ENCODE results near the gene UBE2D1. TPM values are rescaled to one million over a fixed set of nuclear protein-coding genes. Genes with fewer than 3 reads are reported as not detected.

UBE2D1 gene
- total RNA-seq, 5 donors from 2014 or later (not counting 1 experiment from before 2014, with no cell fraction given), result 9.4 to 12.2 (median 10.5) TPM

DNA sequence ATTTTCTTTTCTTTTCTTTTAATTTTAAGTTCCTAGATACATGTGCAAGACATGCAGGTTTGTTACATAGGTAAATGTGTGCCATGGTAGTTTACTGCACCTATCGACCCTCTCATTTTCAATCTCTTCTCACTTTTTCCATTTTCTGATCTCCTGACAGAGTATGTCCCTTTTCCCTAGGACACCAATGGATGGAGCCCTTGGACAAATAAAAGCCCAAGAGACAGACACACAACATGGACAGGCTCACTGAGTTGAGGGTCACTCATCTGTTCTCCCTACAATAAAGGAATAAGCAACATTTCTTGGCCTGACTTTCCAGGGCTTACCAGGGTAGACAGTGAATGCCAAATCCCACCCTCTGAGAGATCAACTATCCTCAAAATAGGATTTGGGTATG is 15.2 kb upstream of the UBE2D1 start:
- CTCF ChIA-PET, result no interaction called here
- WGBS (ENCODE audit: insufficient coverage), result no CpG with 5 or more reads among the region's 1 CpG

DNA sequence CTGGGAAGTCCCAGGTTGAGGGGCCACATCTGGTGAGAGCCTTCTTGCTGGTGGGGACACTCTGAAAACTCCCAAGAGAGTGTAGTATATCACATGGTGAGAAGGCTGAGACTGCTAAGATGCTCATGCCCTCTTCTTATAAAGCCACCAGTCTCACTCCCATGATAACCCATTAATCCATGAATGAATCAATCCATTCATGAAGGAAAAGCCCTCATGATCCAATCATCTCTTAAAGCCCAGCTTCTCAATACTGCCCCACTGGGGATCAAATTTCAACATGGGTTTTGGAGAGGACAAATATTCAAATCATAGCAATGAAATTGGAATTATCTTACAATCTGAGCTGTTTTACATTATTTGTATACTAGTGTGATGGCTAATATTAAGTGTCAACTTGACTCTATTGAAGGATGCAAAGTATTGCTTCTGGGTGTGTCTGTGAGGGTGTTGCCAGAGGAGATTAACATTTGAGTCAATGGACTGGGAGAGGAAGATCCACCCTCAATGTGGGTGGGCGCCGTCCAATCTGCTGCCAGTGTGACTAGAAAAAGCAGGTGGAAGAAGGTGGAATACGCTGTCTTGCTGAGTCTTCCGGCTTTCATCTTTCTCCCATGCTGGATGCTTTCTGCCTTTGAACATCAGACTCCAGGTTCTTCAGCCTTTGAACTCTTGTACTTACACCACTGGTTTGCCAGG is 14.3 kb upstream of the UBE2D1 start:
- H3K27ac Mint-ChIP-seq, result no peak overlapping the region
- H3K9me3 Mint-ChIP-seq, result no peaks in the 10 kb centered on the region
- DNase-seq (no peak), ATAC-seq (replicated peaks in 1 of 4) (no peak)
- CTCF ChIA-PET, result interaction anchor here in 1 of 2 donors (0.6 kb wide), 1 partner anchor 10 kb away, joined by 3 read pairs; no protein-coding TSS in a partner anchor
- H3K27me3 Mint-ChIP-seq, result peaks cover 0 to under 1% of the 10 kb centered on the region in 2 donors
- Histone ChIP-seq H3K4me1 (ENCODE audit: control insufficient read depth in 1 of 2, extremely low read depth in 1 of 2, insufficient read depth in 2 of 2, low read length in 2 of 2) (peaks cover 0 to 4% of the 10 kb centered on the region in 2 experiments), H3K27ac (ENCODE audit: low read length) (no peak overlapping the region), H3K4me3 (ENCODE audit: control insufficient read depth in 1 of 2, extremely low read depth in 1 of 2, low read length in 1 of 2) (no peak overlapping the region), H3K9me3 (no peaks in the 10 kb centered on the region), H3K36me3 (ENCODE audit: control insufficient read depth in 2 of 2, extremely low read depth in 1 of 2, insufficient read depth in 1 of 2, low read length in 1 of 2) (no peaks in the 10 kb centered on the region), H3K27me3 (replicated peaks in 1 of 2; ENCODE audit: control insufficient read depth in 2 of 2, extremely low read depth in 1 of 2, insufficient read depth in 2 of 2, low read length in 1 of 2) (no peaks in the 10 kb centered on the region)
- H3K4me3 Mint-ChIP-seq, result no peak overlapping the region
- H3K4me1 Mint-ChIP-seq, result peaks cover 12 to 13% (median 12%) of the 10 kb centered on the region in 3 donors
- H3K36me3 Mint-ChIP-seq, result no peaks in the 10 kb centered on the region
- POLR2A ChIA-PET, result no interaction called here
- 100% methylated on average over 2 of the region's 4 CpGs for WGBS (ENCODE audit: insufficient coverage)

More for the DNA sequence above, 15.2 kb upstream of the UBE2D1 start:
- Mint-ChIP-seq H3K4me1 (peaks cover 12 to 13% (median 12%) of the 10 kb centered on the region in 3 donors), H3K4me3 (no peak overlapping the region), H3K9me3 (no peaks in the 10 kb centered on the region), H3K27me3 (no peaks in the 10 kb centered on the region), H3K27ac (no peak overlapping the region), H3K36me3 (no peaks in the 10 kb centered on the region)
- no peak overlapping the region for H3K4me3 ChIP-seq (ENCODE audit: control insufficient read depth in 1 of 2, extremely low read depth in 1 of 2, low read length in 1 of 2)
- ATAC-seq (replicated peaks in 1 of 4) (no peak), DNase-seq (no peak)
- no peaks in the 10 kb centered on the region for H3K27me3 ChIP-seq (replicated peaks in 1 of 2; ENCODE audit: control insufficient read depth in 2 of 2, extremely low read depth in 1 of 2, insufficient read depth in 2 of 2, low read length in 1 of 2)
- H3K27ac ChIP-seq (ENCODE audit: low read length), result no peak overlapping the region
- H3K36me3 ChIP-seq (ENCODE audit: control insufficient read depth in 2 of 2, extremely low read depth in 1 of 2, insufficient read depth in 1 of 2, low read length in 1 of 2), result no peaks in the 10 kb centered on the region
- POLR2A ChIA-PET, result no interaction called here
- H3K4me1 ChIP-seq (ENCODE audit: control insufficient read depth in 1 of 2, extremely low read depth in 1 of 2, insufficient read depth in 2 of 2, low read length in 2 of 2), result peaks cover 0 to 4% of the 10 kb centered on the region in 2 experiments
- no peaks in the 10 kb centered on the region for H3K9me3 ChIP-seq

DNA sequence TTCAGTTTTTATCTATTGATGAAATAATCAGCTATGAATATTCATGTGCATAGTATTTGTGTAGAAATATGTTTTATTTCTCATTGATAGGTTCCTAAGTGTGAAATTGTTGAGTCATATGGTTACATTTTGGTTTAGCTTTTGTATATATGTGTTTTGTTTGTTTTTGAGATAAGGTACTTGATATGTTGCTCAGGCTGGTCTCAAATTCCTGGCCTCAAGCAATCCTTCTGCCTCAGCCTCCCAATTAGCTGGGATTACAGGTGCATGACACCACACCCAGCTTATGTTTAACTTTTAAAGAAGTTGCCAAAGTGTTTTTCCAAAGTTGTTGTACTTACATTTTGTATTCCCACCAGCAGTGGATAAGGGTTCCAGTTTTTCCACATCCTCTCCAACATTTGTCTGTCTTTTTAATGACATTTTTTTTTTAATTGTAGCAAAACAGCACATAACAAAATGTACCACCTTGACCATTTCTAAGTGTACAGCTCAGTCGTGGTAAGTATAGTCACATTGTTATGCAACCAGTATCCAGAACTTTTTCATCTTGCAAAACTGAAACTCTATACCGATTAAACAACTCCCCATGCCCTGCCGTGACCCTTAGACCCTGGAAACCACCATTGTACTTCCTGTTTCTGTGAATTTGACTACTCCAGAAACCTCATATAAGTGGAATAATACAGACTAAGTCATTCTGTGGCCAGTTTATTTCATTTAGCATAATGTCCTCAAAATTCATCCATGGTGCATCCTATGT is 12.6 kb upstream of the UBE2D1 start:
- H3K4me1 Mint-ChIP-seq, result peaks cover 12 to 13% (median 12%) of the 10 kb centered on the region in 3 donors
- POLR2A ChIA-PET, result interaction anchor here in 1 of 2 donors (0.7 kb wide), 1 partner anchor 719 kb away, joined by 3 read pairs; no protein-coding TSS in a partner anchor
- no peak overlapping the region for H3K4me3 Mint-ChIP-seq
- H3K36me3 ChIP-seq (ENCODE audit: control insufficient read depth in 2 of 2, extremely low read depth in 1 of 2, insufficient read depth in 1 of 2, low read length in 1 of 2), result no peaks in the 10 kb centered on the region
- no peaks in the 10 kb centered on the region for H3K9me3 ChIP-seq
- H3K36me3 Mint-ChIP-seq, result no peaks in the 10 kb centered on the region
- peak overlapping the region in 1 of 2 donors; percentile 53 for H3K27ac Mint-ChIP-seq
- ATAC-seq (replicated peaks in 1 of 4) (peak in 1 of 4 experiments; percentile 36), DNase-seq (peak in 4 of 35 experiments; percentile 5 to 22 (median 12))
- peaks cover 0 to 4% of the 10 kb centered on the region in 2 experiments for H3K4me1 ChIP-seq (ENCODE audit: control insufficient read depth in 1 of 2, extremely low read depth in 1 of 2, insufficient read depth in 2 of 2, low read length in 2 of 2)
- no peak overlapping the region for H3K4me3 ChIP-seq (ENCODE audit: control insufficient read depth in 1 of 2, extremely low read depth in 1 of 2, low read length in 1 of 2)
- H3K27me3 ChIP-seq (replicated peaks in 1 of 2; ENCODE audit: control insufficient read depth in 2 of 2, extremely low read depth in 1 of 2, insufficient read depth in 2 of 2, low read length in 1 of 2), result peaks cover 0 to 5% of the 10 kb centered on the region in 2 experiments
- CTCF ChIA-PET, result interaction anchor here in 1 of 2 donors (0.7 kb wide), 1 partner anchor 76 kb away, joined by 3 read pairs; no protein-coding TSS in a partner anchor
- no CpG with 5 or more reads among the region's 3 CpGs for WGBS (ENCODE audit: insufficient coverage)
- H3K27me3 Mint-ChIP-seq, result peaks cover 2 to 6% of the 10 kb centered on the region in 2 donors
- no peaks in the 10 kb centered on the region for H3K9me3 Mint-ChIP-seq
- no peak overlapping the region for H3K27ac ChIP-seq (ENCODE audit: low read length)

DNA sequence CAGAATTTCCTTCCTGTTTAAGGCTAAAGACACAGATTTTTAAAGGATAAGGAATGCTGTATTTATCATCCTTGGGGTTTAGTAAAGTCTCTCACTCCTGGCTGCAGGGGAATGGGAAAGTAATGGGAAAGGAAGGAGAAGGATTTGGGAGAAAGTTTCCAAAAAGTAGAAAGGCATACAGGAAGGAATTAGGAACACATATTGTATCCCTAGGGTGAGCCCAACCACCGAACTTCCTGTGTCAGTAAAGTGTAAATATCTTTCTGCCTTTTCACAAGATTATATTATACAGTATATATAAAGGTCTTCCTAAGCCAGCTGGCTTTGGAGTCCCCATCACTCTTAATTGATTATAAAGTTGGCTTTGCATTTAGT is 12.0 kb upstream of the UBE2D1 start:
- ChIA-PET POLR2A (no interaction called here), CTCF (no interaction called here)
- Histone ChIP-seq H3K27me3 (replicated peaks in 1 of 2; ENCODE audit: control insufficient read depth in 2 of 2, extremely low read depth in 1 of 2, insufficient read depth in 2 of 2, low read length in 1 of 2) (peaks cover 0 to 5% of the 10 kb centered on the region in 2 experiments), H3K27ac (ENCODE audit: low read length) (no peak overlapping the region), H3K9me3 (no peaks in the 10 kb centered on the region), H3K4me3 (ENCODE audit: control insufficient read depth in 1 of 2, extremely low read depth in 1 of 2, low read length in 1 of 2) (no peak overlapping the region), H3K4me1 (ENCODE audit: control insufficient read depth in 1 of 2, extremely low read depth in 1 of 2, insufficient read depth in 2 of 2, low read length in 2 of 2) (peaks cover 0 to 4% of the 10 kb centered on the region in 2 experiments), H3K36me3 (ENCODE audit: control insufficient read depth in 2 of 2, extremely low read depth in 1 of 2, insufficient read depth in 1 of 2, low read length in 1 of 2) (no peaks in the 10 kb centered on the region)
- ATAC-seq (replicated peaks in 1 of 4), result no peak
- no peak for DNase-seq
- Mint-ChIP-seq H3K4me1 (peaks cover 12 to 13% (median 12%) of the 10 kb centered on the region in 3 donors), H3K9me3 (no peaks in the 10 kb centered on the region), H3K4me3 (no peak overlapping the region), H3K27me3 (peaks cover 4 to 6% of the 10 kb centered on the region in 2 donors), H3K36me3 (no peaks in the 10 kb centered on the region), H3K27ac (peak overlapping the region in 1 of 2 donors; percentile 46)
- no CpG with 5 or more reads among the region's 1 CpG for WGBS (ENCODE audit: insufficient coverage)

- Mint-ChIP-seq H3K9me3 (no peaks in the 10 kb centered on the region), H3K4me3 (no peak overlapping the region), H3K27ac (no peak overlapping the region), H3K27me3 (peaks cover 7 to 15% of the 10 kb centered on the region in 2 donors), H3K36me3 (no peaks in the 10 kb centered on the region), H3K4me1 (peaks cover 12 to 13% (median 12%) of the 10 kb centered on the region in 3 donors)
- Histone ChIP-seq H3K27me3 (replicated peaks in 1 of 2; ENCODE audit: control insufficient read depth in 2 of 2, extremely low read depth in 1 of 2, insufficient read depth in 2 of 2, low read length in 1 of 2) (peaks cover 0 to 5% of the 10 kb centered on the region in 2 experiments), H3K4me1 (ENCODE audit: control insufficient read depth in 1 of 2, extremely low read depth in 1 of 2, insufficient read depth in 2 of 2, low read length in 2 of 2) (peaks cover 0 to 4% of the 10 kb centered on the region in 2 experiments), H3K36me3 (ENCODE audit: control insufficient read depth in 2 of 2, extremely low read depth in 1 of 2, insufficient read depth in 1 of 2, low read length in 1 of 2) (no peaks in the 10 kb centered on the region), H3K4me3 (ENCODE audit: control insufficient read depth in 1 of 2, extremely low read depth in 1 of 2, low read length in 1 of 2) (no peak overlapping the region), H3K9me3 (no peaks in the 10 kb centered on the region), H3K27ac (ENCODE audit: low read length) (no peak overlapping the region)
- POLR2A ChIA-PET, result no interaction called here
- no peak for ATAC-seq (replicated peaks in 1 of 4)
- CTCF ChIA-PET, result interaction anchor here in 1 of 2 donors (0.6 kb wide), 1 partner anchor 58 kb away, joined by 10 read pairs; no protein-coding TSS in a partner anchor
- no peak for DNase-seq
- 75% methylated on average over 23 of the region's 25 CpGs for WGBS (ENCODE audit: insufficient coverage)
Measured at GRCh38 chr10:58326967-58327381, 7.8 kb upstream of the UBE2D1 start.

DNA sequence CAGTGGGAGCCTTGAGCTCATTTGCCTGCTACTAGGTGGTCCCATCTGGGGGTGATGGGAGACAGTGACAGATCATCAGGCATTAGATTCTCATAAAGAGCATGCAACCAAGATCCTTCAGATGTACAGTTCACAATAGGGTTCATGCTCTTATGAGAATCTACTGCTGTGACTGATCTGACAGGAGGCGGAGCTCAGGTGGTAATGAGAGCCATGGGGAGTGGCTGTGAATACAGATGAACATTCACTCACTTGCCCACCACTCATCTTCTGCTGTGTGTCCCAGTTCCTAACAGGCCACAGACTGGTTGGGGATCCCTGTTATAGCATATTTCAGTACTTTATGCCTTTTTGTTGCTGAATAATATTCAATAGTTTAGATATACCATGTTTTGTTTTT is 6.6 kb upstream of the UBE2D1 start:
- Histone ChIP-seq H3K4me1 (ENCODE audit: control insufficient read depth in 1 of 2, extremely low read depth in 1 of 2, insufficient read depth in 2 of 2, low read length in 2 of 2) (no peaks in the 10 kb centered on the region), H3K4me3 (ENCODE audit: control insufficient read depth in 1 of 2, extremely low read depth in 1 of 2, low read length in 1 of 2) (no peak overlapping the region), H3K27ac (ENCODE audit: low read length) (no peak overlapping the region), H3K9me3 (no peaks in the 10 kb centered on the region), H3K27me3 (replicated peaks in 1 of 2; ENCODE audit: control insufficient read depth in 2 of 2, extremely low read depth in 1 of 2, insufficient read depth in 2 of 2, low read length in 1 of 2) (peaks cover 0 to 5% of the 10 kb centered on the region in 2 experiments), H3K36me3 (ENCODE audit: control insufficient read depth in 2 of 2, extremely low read depth in 1 of 2, insufficient read depth in 1 of 2, low read length in 1 of 2) (no peaks in the 10 kb centered on the region)
- ChIA-PET POLR2A (no interaction called here), CTCF (no interaction called here)
- Mint-ChIP-seq H3K27ac (no peak overlapping the region), H3K4me3 (no peak overlapping the region), H3K4me1 (peaks cover under 1 to 2% (median under 1%) of the 10 kb centered on the region in 3 donors), H3K9me3 (no peaks in the 10 kb centered on the region), H3K27me3 (peaks cover 7 to 15% of the 10 kb centered on the region in 2 donors), H3K36me3 (no peaks in the 10 kb centered on the region)
- WGBS (ENCODE audit: insufficient coverage), result no CpG with 5 or more reads among the region's 1 CpG
- ATAC-seq (replicated peaks in 1 of 4) (no peak), DNase-seq (no peak)
